ENCODE measurements around the gene LANCL3.

Gene LANCL3

GRCh38 chrX:37684973-37685372, 113.5 kb downstream of the LANCL3 start:
- no peak for DNase-seq

GRCh38 chrX:37685381-37686359, 114.2 kb downstream of the LANCL3 start, which contains the start of gene XK:
Gene XK (plus strand): TSS chrX:37685791. CDS start chrX:37685962, 171 bp downstream.
- peak; percentile 31 for DNase-seq

DNA sequence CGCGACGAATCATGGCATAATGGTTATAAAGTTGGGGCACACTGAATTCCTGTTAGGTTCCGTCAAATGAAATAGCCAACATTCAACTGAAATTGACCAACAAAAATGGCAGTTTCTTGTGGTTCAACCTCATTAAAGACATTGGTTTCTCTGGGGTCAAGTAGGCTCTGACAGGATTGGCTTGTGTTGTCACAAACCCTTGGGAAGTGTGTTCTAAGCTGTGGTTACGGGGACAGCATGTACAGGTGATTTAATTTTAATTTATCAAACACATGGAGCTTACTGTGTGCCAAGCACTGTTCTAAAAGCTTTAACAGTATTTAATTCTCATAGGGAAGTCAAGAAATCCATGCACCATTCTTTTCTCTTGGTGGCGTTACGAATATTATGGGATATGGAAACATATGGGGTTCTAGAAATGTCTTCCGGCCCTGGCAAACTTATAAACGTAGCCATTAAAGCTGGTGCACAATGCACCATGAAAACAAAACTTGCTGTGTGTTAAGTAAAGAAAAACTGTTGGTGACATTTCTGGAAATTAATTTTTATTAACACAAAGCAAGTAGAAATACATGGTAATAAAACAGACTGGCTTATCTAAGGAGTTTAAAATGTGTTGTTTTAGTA, 115.0 kb downstream of the LANCL3 start:
- no peak for DNase-seq

GRCh38 chrX:37686996-37687395, 115.5 kb downstream of the LANCL3 start:
- no peak for DNase-seq

DNA sequence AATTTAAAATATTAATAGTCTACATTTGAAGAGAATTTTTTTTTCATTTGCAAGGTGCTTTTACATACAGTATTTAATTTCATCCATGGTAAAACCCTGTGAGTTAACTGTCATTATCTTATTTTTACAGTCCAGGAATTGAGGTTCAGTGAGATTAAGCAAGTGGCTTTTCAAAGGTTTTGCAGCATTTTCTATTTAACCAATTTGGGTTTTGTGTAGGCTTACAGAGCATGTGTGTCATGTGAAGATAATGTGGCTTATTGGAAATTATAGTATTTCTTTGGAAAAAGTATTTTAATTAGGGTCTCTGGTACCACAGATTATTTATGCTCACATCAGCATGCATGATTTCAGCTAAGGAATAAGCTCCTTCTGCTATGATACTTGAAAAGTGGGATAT, 118.7 kb downstream of the LANCL3 start:
- no peak for DNase-seq

DNA sequence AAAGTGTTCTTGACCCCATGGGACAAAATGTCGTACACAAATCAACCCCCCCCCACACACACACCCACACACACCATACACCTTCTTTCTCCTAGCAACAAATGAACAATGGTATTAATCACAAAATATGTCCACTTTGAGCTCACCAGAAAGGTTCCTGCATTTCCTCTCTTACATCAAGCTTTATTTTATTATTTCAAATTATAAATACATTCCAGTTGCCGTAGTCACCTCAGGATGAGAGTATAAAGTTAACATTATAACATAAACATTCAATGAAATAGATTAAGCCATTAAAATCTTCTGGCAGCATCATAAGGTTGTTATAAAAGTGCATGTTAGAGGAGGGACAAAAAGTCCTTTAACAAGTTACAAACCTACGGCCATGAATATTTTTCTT, 121.5 kb downstream of the LANCL3 start:
- no peak for DNase-seq

- no peak for DNase-seq
Measured at GRCh38 chrX:37697169-37697760, 125.8 kb downstream of the LANCL3 start.

- DNase-seq: no peak
Measured at GRCh38 chrX:37701588-37701987, 130.1 kb downstream of the LANCL3 start.

DNA sequence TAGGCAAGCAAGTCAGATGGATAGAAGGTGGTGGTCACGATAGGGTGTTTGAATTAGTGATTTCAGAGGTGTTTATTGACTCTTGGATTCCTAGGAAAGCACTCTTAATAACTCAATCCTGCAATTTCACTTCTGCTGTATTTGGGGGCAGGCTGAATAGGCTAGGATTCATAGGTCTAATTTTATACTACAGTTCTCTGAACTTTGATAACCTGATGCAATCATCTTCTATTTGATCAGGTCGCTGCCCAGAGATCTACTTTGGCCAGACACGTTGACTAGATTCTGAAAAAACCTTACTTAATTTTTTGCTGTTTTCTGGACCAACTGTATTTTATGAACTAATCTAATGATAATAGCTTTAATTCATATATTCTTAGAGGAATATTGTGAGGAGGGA, 140.5 kb downstream of the LANCL3 start:
- DNase-seq: no peak

- no peak for DNase-seq
Measured at GRCh38 chrX:37712458-37712857, 141.0 kb downstream of the LANCL3 start.

DNA sequence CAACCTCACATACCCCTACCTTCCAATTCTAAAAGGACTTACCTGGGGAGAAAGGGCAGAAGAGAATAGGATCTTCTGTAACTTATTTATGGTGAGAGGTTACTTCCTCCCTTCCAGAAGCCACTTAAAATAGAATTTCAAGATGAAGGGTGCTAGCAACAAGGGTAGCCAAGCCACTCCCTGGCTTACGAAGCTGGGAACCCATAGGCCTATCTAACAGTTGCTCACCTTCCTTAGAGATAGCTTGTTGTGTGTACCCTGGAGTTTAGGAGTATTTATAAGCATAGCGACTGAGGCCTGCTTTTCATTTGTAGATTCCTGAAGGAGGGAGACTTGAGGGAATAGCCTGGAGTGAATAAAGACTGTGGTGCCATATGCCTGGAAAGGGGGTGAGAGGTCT, 143.0 kb downstream of the LANCL3 start:
- DNase-seq: no peak

- DNase-seq: no peak
Measured at GRCh38 chrX:37716602-37717001, 145.1 kb downstream of the LANCL3 start.

DNA sequence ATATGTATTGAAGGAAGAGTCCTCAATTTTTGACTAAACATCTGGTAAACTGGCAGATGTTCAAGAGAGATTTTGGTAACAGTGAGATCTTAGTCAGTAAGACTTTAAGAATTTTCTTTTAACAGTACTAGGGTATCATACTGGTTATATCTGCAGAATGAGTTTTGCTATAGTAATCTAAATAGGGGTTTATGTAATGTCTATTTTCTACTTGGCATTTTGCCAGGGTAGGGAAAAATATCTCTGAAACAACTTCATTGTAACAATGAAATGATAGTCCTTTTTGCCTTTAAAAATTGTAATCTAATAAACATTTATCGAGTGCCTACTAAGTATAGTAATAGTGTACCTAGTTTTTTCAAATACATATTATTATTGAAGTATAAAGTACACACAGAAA, 146.2 kb downstream of the LANCL3 start:
- no peak for DNase-seq

DNA sequence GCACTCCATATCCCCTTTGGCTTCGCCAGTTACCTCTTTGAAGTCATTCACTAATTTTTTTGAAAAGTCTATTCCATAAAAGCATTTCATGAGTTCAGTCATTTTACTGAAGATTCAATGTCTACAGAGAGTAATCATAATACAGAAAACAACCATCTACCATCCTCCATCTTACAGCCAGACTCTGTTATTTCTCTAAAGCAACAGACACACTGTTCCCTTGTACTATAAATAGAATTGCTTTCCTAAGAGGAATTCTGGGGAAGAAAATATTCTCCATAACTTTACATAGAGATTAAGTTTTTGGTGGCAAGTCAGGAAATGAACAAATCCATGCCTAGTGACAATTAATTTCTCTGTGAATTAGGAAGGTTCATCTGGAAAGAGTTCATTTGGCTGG, 151.1 kb downstream of the LANCL3 start:
- no peak for DNase-seq

DNA sequence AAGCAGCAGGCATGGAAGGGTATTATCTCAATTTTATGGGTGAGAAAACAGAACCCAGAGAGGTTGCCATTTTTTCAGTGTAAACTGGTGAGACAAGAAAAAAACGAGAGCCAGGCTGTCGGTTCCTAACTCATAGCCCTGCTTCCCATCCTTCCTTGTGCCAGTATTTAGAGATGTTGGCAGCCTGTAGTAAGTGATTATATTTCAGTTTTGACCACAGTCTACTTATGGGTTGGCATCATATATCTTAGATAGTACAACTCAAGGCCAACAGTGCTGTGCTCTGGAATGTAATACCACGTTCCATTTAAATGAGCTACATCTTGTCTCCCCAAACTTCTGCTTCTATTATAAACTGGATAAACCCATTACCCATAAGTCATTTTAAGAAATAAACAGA, 154.9 kb downstream of the LANCL3 start:
- DNase-seq: no peak

Data from stimulated activated naive CD4-positive, alpha-beta T cell treated with Interleukin-2 at 50 U/mL for 16 hours (primary cell).